22Rv1 (cell line): Measurements from ENCODE around the gene REV1.
"Not testable (repeated sequence)": the region's sequence is repeated elsewhere in the genome, so short reads cannot be mapped to it uniquely, and the experiment has no call there.

ENCODE experiments used
- CTCF ChIP-seq: fragments of 450-650 bp; IDR thresholded peaks from 2 replicates; pipeline ENCODE4 v1.5.1; 2017; ENCODE audit warnings: mild to moderate bottlenecking
- ZFX ChIP-seq: fragments of 450-650 bp; IDR thresholded peaks from 2 replicates; pipeline ENCODE4 v1.6.1; 2017; ENCODE audit warnings: antibody characterized with exemption, borderline replicate concordance

- not testable (repeated sequence) for TF ChIP-seq CTCF, ZFX
Measured at GRCh38 chr2:99503662-99504416, 14.0 kb upstream of the REV1 start.
